HCT116 (cell line): ENCODE results near the gene JSRP1. TPM values are rescaled to one million over a fixed set of nuclear protein-coding genes. Genes with fewer than 3 reads are reported as not detected.

Experiments
- ATAC-seq: fragments of 200-7000 bp; cut with Tn5 transposase; 2 replicates; pipeline ENCODE4 v1.9.1; 2020; ENCODE audit warnings: mild to moderate bottlenecking, moderate library complexity
- BruUV-seq: library from RNA; stranded (reverse); fragments of 400-500 nt; replicated peaks from 2 replicates; lab custom pipeline; 2021; lab: Mats Ljungman, UMichigan
- CTCF ChIA-PET: fragments of 300-600 bp; sonication (Branson Sonifier 250); formaldehyde crosslinking; loops from one replicate; lab custom pipeline; 2021; ENCODE audit warnings: antibody characterized with exemption; lab: Charles Lee
- POLR2A ChIA-PET: fragments of 300-600, 350-600 bp; sonication (Branson Sonifier 250); formaldehyde crosslinking; loops from one replicate; lab custom pipeline; 2021; ENCODE audit warnings: antibody characterized with exemption; lab: Charles Lee
- RAD21 ChIA-PET, 2 experiments: fragments of 300-600 bp; sonication (Branson Sonifier 250); formaldehyde crosslinking; loops; one replicate each; lab custom pipeline; 2023; ENCODE audit warnings: low total read pairs in 2 of 2; ENCODE audit not compliant: uncharacterized antibody in 2 of 2, unreplicated experiment in 2 of 2, low non-redundant PET in 1 of 2; lab: Charles Lee
- DNase-seq: peaks from one replicate; pipeline ENCODE4 v3.0.0-alpha.2; 2010; ENCODE audit warnings: low read depth, low spot score
- H2AFZ ChIP-seq: fragments of 200-600 bp; shearing (Covaris generic), sonication (generic); 2 replicates; pipeline ENCODE4 v1.6.1; 2017; ENCODE audit warnings: low read depth, mixed run types, mixed read lengths, antibody characterized with exemption, low read length; ENCODE audit not compliant: poor library complexity, severe bottlenecking
- H3K27ac ChIP-seq: 2 replicates; pipeline ENCODE4 v1.5.1; 2012; ENCODE audit warnings: low read depth, low read length
- H3K27me3 ChIP-seq: fragments of 200-600 bp; sonication (generic); 2 replicates; pipeline ENCODE4 v1.6.1; 2016; ENCODE audit warnings: mixed run types, low read length, mixed read lengths; ENCODE audit not compliant: insufficient read depth
- H3K36me3 ChIP-seq, 2 experiments: fragments of 200-500 bp in 1 of 2; fragments of 200-600 bp in 1 of 2; sonication (Bioruptor generic) in 1 of 2; sonication (generic) in 1 of 2; 2 replicates each; pipeline versions ENCODE4 v1.5.1 to v1.6.1; 2014 to 2016; ENCODE audit warnings: low read length in 2 of 2, inconsistent platforms in 1 of 2, mixed read lengths in 1 of 2, mixed run types in 1 of 2; ENCODE audit not compliant: insufficient read depth in 2 of 2, control insufficient read depth in 1 of 2
- H3K4me1 ChIP-seq, 2 experiments: fragments of 200-600 bp in 1 of 2; sonication (generic) in 1 of 2; 2 replicates each; pipeline versions ENCODE4 v1.5.1 to v1.6.1; 2012 to 2017; ENCODE audit warnings: low read length in 2 of 2, inconsistent platforms in 1 of 2, mild to moderate bottlenecking in 1 of 2, mixed read lengths in 1 of 2, mixed run types in 1 of 2, moderate library complexity in 1 of 2; ENCODE audit not compliant: insufficient read depth in 2 of 2, control insufficient read depth in 1 of 2
- H3K4me2 ChIP-seq: fragments of 200-600 bp; sonication (generic); 2 replicates; pipeline ENCODE4 v1.6.1; 2017; ENCODE audit warnings: mixed run types, low read length, mixed read lengths
- H3K4me3 ChIP-seq, 2 experiments: fragments of 200-600 bp in 1 of 2; sonication (generic) in 1 of 2; replicated peaks in 1 of 2; 2 replicates each; pipeline ENCODE4 v1.5.1; 2011 to 2016; ENCODE audit warnings: low read length in 2 of 2, control low read depth in 1 of 2, low read depth in 1 of 2, mild to moderate bottlenecking in 1 of 2, mixed read lengths in 1 of 2, mixed run types in 1 of 2
- H3K79me2 ChIP-seq: fragments of 200-600 bp; sonication (generic); 2 replicates; pipeline ENCODE4 v1.6.1; 2017; ENCODE audit warnings: mild to moderate bottlenecking, mixed run types, low read length, moderate library complexity, mixed read lengths; ENCODE audit not compliant: insufficient read depth
- H3K9ac ChIP-seq: fragments of 200-600 bp; sonication (generic); 2 replicates; pipeline ENCODE4 v1.6.1; 2016; ENCODE audit warnings: low read length, mixed read lengths
- H3K9me2 ChIP-seq: fragments of 200-600 bp; sonication (generic), shearing (Covaris generic); 2 replicates; pipeline ENCODE4 v1.6.1; 2017; ENCODE audit warnings: mixed run types, mild to moderate bottlenecking, moderate library complexity; ENCODE audit not compliant: insufficient read depth
- H3K9me3 ChIP-seq, 2 experiments: fragments of 200-500 bp in 1 of 2; fragments of 200-600 bp in 1 of 2; sonication (Bioruptor generic) in 1 of 2; sonication (generic) in 1 of 2; 2 replicates each; pipeline ENCODE4 v1.6.1; 2014 to 2017; ENCODE audit warnings: low read length in 2 of 2, mixed read lengths in 2 of 2, inconsistent platforms in 1 of 2, low read depth in 1 of 2, mild to moderate bottlenecking in 1 of 2, mixed run types in 1 of 2, moderate library complexity in 1 of 2; ENCODE audit not compliant: control insufficient read depth in 1 of 2, insufficient read depth in 1 of 2
- H4K20me1 ChIP-seq: fragments of 200-600 bp; sonication (generic), shearing (Covaris generic); 2 replicates; pipeline ENCODE4 v1.6.1; 2017; ENCODE audit warnings: mixed run types, mild to moderate bottlenecking, moderate library complexity; ENCODE audit not compliant: insufficient read depth
- EGR1 ChIP-seq: IDR thresholded peaks from 2 replicates; pipeline ENCODE4 v1.6.1; 2012; ENCODE audit warnings: low read depth
- ELF1 ChIP-seq: IDR thresholded peaks from 2 replicates; pipeline ENCODE4 v1.6.1; 2012; ENCODE audit warnings: low read depth, borderline replicate concordance
- EZH2 ChIP-seq: fragments of 200-600 bp; sonication (generic); IDR thresholded peaks from 2 replicates; pipeline ENCODE4 v1.6.1; 2017; ENCODE audit warnings: antibody characterized with exemption, mixed run types
- POLR2A ChIP-seq: IDR thresholded peaks from 2 replicates; pipeline ENCODE4 v1.7.0; 2011; ENCODE audit warnings: borderline replicate concordance; ENCODE audit not compliant: insufficient read depth, insufficient read length; ENCODE audit errors: extremely low read depth
- POLR2AphosphoS5 ChIP-seq: IDR thresholded peaks from 2 replicates; pipeline ENCODE4 v1.6.1; 2011; ENCODE audit warnings: mild to moderate bottlenecking, low read depth, low read length, moderate library complexity
- SIN3A ChIP-seq: IDR thresholded peaks from 2 replicates; pipeline ENCODE4 v1.6.1; 2012; ENCODE audit warnings: low read depth
- SP1 ChIP-seq: IDR thresholded peaks from 2 replicates; pipeline ENCODE4 v1.6.1; 2012; ENCODE audit warnings: low read depth
- ZNF274 ChIP-seq: fragments of 200-500 bp; sonication (Bioruptor generic); IDR thresholded peaks from 2 replicates; pipeline ENCODE4 v1.6.1; 2014; ENCODE audit warnings: mild to moderate bottlenecking, low read depth, low read length, inconsistent platforms
- intact Hi-C: fragments of 100-400 bp; cut with micrococcal nuclease; formaldehyde crosslinking; loops from 2 replicates; pipeline ENCODE4 v1.10.0; 2022
- total RNA-seq: library from RNA; stranded (reverse); gene quantifications from one replicate; pipeline ENCODE4 v1.2.1, GENCODE V29; 2021; ENCODE audit not compliant: unreplicated experiment

Gene JSRP1
- total RNA-seq, 1 experiment from 2014 or later: 0.30 TPM

- intact Hi-C loops: loop anchor here (1.0 to 5.0 kb wide), 2 partner anchors 115 to 336 kb away; no protein-coding TSS in a partner anchor
- no peak overlapping the region for H2AFZ ChIP-seq
- TF ChIP-seq EZH2: no peak
- no peak for TF ChIP-seq ZNF274
- TF ChIP-seq POLR2AphosphoS5: no peak
- TF ChIP-seq ELF1: no peak
- no peak for TF ChIP-seq SP1
- TF ChIP-seq EGR1: no peak
- no peak for TF ChIP-seq POLR2A
- no peak for TF ChIP-seq SIN3A
- H4K20me1 ChIP-seq: peaks cover 13% of the 10 kb centered on the region; the same call in 1 of the 2 replicates
- H3K27ac ChIP-seq: peak overlapping the region; percentile 24; the same call in 1 of the 2 replicates
- ChIA-PET RAD21 (no interaction called here), CTCF (interaction anchor here (1.2 kb wide), 1 partner anchor 10 kb away, joined by 3 read pairs; no protein-coding TSS in a partner anchor), POLR2A (no interaction called here)
- H3K79me2 ChIP-seq: peaks cover 36% of the 10 kb centered on the region
- ATAC-seq (no peak), DNase-seq (no peak)
- no TSS peak for BruUV-seq
- H3K9me3 ChIP-seq: no peaks in the 10 kb centered on the region
- H3K9ac ChIP-seq: no peak overlapping the region
- no peaks in the 10 kb centered on the region for H3K9me2 ChIP-seq
- peaks cover 14 to 20% of the 10 kb centered on the region in 2 experiments; a peak in 2 of 4 replicates for H3K36me3 ChIP-seq
- no peak overlapping the region for H3K4me3 ChIP-seq
- H3K4me2 ChIP-seq: 0 out of 2 replicates have a peak overlapping the region, but pooled peaks have one; percentile 8
- H3K27me3 ChIP-seq: no peaks in the 10 kb centered on the region
- H3K4me1 ChIP-seq: peaks cover 9 to 52% of the 10 kb centered on the region in 2 experiments
Observed at GRCh38 chr19:2275588-2276428, 19.6 kb upstream of the JSRP1 start.
